OCI-M2 (cell line): ENCODE results near the gene GPR156.
"Not testable (repeated sequence)": the region's sequence is repeated elsewhere in the genome, so short reads cannot be mapped to it uniquely, and the experiment has no call there.

Source experiments
- DNase-seq: peaks from one replicate; lab custom pipeline; 2025; ENCODE audit not compliant: unreplicated experiment; lab: John Stamatoyannopoulos, UW

The GPR156 gene

DNA sequence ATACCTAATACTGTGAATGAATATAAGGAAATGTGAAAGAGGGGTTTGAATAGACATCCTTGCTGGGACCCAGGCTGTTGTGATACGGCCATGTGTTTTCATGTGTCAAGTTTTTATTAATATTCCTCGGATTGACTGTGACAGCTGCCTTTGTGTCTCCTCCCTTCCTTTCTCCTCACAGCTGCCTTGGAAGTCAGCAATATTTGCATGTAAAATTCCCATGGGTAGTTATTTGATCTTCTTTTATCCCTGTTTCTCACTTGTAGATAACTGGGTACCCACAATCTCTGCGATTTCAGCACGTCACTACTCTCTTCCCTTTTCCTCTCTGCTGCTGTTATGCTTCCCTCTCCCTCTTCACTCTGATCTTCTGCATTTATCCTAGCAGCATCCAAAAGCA is 9.4 kb downstream of the GPR156 start:
- DNase-seq, result no peak

DNA sequence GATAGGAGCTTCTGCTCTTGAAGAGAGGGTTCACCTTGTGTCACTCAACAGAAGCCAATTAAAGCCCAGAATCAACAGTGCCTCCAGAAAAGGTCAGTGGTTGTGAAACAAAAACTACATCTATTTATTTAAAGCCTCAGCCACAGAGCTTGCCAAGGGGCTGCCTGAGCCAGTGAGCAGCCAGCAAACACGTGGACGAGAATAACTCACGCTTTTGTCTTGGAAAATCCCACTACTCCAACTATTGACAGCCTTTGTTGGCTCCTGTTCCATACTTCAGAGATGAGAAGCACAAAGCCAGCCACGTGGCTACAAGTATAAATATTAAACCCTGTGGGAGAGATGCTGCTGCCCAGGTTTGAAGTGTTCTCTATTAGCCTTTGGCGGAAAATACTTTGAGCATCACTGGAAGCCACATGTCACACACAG is 10.3 kb downstream of the GPR156 start:
- DNase-seq, result no peak

- DNase-seq, result no peak
These were observed 12.7 kb downstream of the GPR156 start for GRCh38 chr3:120272286-120272685.

DNA sequence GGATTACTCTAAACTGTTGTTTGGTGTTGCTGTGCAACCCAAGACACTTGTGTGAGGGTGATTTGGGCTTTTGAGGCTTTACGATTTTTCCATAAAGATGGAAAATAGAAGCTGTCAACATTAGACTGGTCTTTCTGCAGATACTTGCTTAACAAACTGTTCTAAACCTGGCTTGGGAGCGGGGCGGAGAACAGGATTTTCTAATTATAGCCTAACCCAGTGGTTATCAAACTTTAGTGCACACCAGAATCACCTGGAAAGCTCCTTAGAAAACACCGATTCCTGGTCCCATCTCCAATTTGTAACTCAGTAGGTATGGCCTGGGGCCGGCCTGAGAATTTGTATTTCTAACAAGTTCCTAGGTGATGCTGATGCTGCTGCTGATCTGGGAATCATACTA is 19.0 kb downstream of the GPR156 start:
- DNase-seq, result no peak

GRCh38 chr3:120264963-120265362 is 20.1 kb downstream of the GPR156 start:
- no peak for DNase-seq

DNA sequence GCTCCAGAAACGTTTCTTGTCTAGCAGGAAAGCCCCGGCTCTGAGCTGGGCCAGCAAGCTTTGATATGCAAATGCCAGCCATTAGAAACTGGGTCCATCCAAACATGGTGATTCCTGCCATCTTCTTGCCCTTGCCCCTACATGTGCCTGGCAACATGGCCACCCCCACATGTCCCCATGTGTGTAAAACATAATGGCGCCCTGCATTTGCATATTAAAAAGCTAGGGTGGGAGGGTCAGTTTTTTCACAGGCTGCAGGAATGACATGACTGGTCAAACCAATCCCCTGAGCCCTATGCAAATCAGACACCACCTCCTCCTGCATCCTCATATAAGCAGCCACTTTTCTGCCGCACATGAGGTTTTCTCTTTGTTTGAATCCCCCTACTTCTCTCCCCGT is 21.2 kb downstream of the GPR156 start:
- no peak for DNase-seq

- DNase-seq, result no peak
These were observed 27.0 kb downstream of the GPR156 start for GRCh38 chr3:120258009-120258408.

DNA sequence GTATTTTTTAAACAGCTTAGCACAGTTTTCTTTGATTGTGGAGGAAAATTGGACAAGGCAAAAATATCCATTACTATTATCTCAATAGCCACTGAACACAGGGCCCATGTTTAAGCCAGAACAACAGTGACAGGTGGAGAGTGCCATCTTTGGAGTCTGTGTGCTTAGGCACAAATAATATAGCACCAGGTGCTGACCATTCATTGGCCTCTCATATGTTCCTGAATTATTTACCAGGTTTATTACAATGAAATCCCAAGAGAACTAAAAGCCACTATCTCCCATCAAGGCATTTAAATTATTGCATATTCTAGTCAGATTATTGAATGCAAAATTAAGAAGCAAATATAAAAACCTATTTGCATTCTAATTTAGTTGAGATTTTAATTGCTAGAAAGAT is 39.6 kb downstream of the GPR156 start:
- DNase-seq, result no peak

DNA sequence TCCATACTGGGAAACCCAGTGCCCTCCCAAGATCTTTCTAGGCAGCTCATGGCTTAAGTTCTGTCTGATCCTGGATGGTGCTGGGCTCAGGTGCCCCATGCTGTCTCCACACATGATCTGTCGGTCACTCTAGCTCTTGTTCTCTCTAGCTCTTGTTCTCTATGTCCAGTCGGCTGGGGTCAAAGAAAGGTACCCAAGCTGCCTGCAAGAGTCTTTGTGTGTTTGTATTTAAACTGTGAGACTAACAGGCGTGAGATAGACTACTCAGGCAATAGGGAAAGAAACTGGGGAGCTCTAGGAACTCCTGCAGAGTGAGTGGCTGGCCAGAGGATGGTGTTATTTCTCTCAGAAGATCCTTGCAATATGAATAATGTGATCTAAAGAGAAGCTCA is 40.2 kb downstream of the GPR156 start:
- DNase-seq, result no peak

DNA sequence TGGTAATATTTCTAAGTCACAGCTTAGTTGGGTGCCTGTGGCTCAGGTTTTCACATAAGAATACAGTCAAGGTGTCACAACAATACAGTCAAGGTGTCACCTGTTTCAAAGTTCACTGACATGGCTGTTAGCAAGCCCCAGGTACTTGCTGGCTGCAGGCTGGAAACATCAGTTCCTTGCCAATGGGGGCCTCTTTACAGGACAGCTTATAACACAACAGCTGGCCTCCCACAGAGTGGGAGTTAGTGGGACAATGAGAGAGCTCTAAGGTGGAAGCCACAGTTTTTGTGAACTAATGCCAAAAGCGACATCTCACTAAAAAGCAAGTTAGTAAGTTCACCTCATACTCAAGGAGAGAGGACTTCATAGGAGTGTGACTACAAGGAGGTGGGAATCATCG is 45.4 kb downstream of the GPR156 start:
- DNase-seq, result no peak

GRCh38 chr3:120227710-120228347 is 57.2 kb downstream of the GPR156 start:
- DNase-seq, result no peak

GRCh38 chr3:120224237-120224636 is 60.8 kb downstream of the GPR156 start:
- no peak for DNase-seq

GRCh38 chr3:120218981-120219380 is 66.0 kb downstream of the GPR156 start:
- DNase-seq, result no peak

GRCh38 chr3:120216633-120217032 is 68.4 kb downstream of the GPR156 start:
- not testable (repeated sequence) for DNase-seq

- no peak for DNase-seq
These were observed 70.8 kb downstream of the GPR156 start for GRCh38 chr3:120214176-120214575.

- no peak for DNase-seq
These were observed 72.5 kb downstream of the GPR156 start for GRCh38 chr3:120212505-120212904.

DNA sequence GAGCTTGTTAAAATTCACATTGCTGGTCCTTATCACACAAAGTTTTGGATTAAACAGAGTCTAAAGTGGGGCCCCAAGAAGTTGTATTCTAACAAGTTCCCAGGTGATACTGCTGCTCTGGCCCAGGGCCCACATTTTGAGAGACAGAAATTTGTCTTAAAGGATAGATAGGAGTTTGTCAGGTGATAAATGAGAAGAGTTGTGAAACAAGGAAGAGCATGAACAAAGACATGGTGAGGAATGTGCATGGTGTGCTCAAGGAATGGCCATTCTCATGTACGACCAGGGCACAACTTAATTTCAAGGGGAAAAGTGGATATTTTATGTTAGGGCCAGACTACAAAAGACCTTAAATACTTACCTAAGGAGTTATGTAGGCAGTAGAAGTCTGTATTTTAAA is 75.6 kb downstream of the GPR156 start:
- DNase-seq, result no peak

- no peak for DNase-seq
These were observed 80.7 kb downstream of the GPR156 start for GRCh38 chr3:120204338-120204737.

DNA sequence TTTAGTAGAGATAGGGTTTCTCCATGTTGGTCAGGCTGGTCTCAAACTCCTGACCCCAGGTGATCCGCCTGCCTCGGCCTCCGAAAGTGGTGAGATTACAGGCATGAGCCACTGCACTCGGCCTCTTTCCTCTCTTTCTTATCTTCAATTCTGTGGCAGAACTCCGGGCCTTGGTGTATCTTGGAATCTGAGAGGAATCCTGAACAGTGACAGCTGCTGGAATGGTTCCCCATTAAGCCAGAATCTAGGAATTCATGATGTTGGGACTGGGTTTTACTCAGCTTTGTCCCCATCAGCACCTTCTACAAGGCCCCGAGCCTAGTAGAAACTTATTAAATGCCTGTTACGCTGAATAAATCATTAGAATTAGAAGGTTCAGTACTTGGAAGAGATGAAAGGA is 81.4 kb downstream of the GPR156 start:
- DNase-seq, result no peak

GRCh38 chr3:120203016-120203415 is 82.0 kb downstream of the GPR156 start:
- no peak for DNase-seq

DNA sequence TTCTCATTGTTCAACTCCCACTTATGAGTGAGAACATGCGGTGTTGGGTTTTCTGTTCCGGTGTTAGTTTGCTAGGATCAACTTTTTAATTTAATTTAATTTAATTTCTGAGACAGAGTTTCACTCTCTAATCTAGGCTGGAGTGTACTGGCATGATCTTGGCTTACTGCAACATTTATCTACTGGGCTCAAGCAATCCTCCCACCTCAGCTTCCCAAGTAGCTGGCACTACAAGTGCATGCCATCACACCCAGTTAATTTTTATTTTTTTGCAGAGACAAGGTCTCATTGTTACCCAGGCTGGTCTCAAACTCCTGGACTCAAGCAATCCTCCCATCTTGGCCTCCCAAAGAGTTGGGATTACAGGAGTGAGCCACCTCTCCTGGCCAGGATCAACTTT is 82.7 kb downstream of the GPR156 start:
- no peak for DNase-seq

- DNase-seq, result no peak
These were observed 84.4 kb downstream of the GPR156 start for GRCh38 chr3:120200493-120201235.
